ENCODE results near the gene AGMO. TPM values are rescaled to one million over a fixed set of nuclear protein-coding genes. Genes with fewer than 3 reads are reported as not detected.
A peak's percentile ranks its signal among the peaks of the same experiment; 100 is the strongest.

AGMO gene
- total and polyA plus RNA-seq, 12 donors, result 0.12 to 0.70 (median 0.40) TPM

- H3K9me3 ChIP-seq, result peaks cover 0 to 8% (median 0%) of the 10 kb centered on the region in 11 donors
- ATAC-seq, result no peak
- intact Hi-C loops (cut with DNase I), result no loop called here
- TF ChIP-seq CTCF (IDR thresholded peaks at IDR 0.05), result no peak
- H3K27me3 ChIP-seq, result no peaks in the 10 kb centered on the region
- 88 to 94% methylated on average over 3 of the region's 3 CpGs for WGBS, 2 donors
- H3K27ac ChIP-seq, result no peak overlapping the region
- no peak for DNase-seq
- no peak overlapping the region for H3K4me3 ChIP-seq
- no peaks in the 10 kb centered on the region for H3K4me1 ChIP-seq
- peaks cover 0 to 33% (median 0%) of the 10 kb centered on the region in 9 donors for H3K36me3 ChIP-seq
Observed at GRCh38 chr7:15606561-15606960, 44.7 kb upstream of the AGMO start.

GRCh38 chr7:15604166-15604565 lies 42.4 kb upstream of the AGMO start:
- H3K27me3 ChIP-seq, result no peaks in the 10 kb centered on the region
- DNase-seq (no peak), ATAC-seq (no peak)
- H3K4me3 ChIP-seq, result no peak overlapping the region
- no peaks in the 10 kb centered on the region for H3K4me1 ChIP-seq
- no peak overlapping the region for H3K27ac ChIP-seq
- peaks cover 0 to 21% (median 0%) of the 10 kb centered on the region in 11 donors for H3K9me3 ChIP-seq
- TF ChIP-seq CTCF (IDR thresholded peaks at IDR 0.05), result no peak
- 94 to 96% methylated on average over 1 of the region's 1 CpG for WGBS, 2 donors
- intact Hi-C loops (cut with DNase I), result no loop called here
- H3K36me3 ChIP-seq, result peaks cover 0 to 9% (median 0%) of the 10 kb centered on the region in 9 donors

- DNase-seq (no peak), ATAC-seq (peak in 3 of 8 donors; percentile 37 to 69 (median 39))
- no peak overlapping the region for H3K4me3 ChIP-seq
- no peak overlapping the region for H3K27ac ChIP-seq
- H3K36me3 ChIP-seq, result no peaks in the 10 kb centered on the region
- WGBS, 2 donors, result 59 to 67% methylated on average over 2 of the region's 2 CpGs
- H3K9me3 ChIP-seq, result peaks cover 0 to 19% (median 0%) of the 10 kb centered on the region in 11 donors
- intact Hi-C loops (cut with DNase I), result no loop called here
- no peak for TF ChIP-seq CTCF (IDR thresholded peaks at IDR 0.05)
- H3K4me1 ChIP-seq, result no peaks in the 10 kb centered on the region
- H3K27me3 ChIP-seq, result no peaks in the 10 kb centered on the region
Observed at GRCh38 chr7:15603124-15603523, 41.3 kb upstream of the AGMO start.

GRCh38 chr7:15602236-15602635 lies 40.4 kb upstream of the AGMO start:
- H3K4me1 ChIP-seq, result no peaks in the 10 kb centered on the region
- H3K9me3 ChIP-seq, result peaks cover 0 to 19% (median 0%) of the 10 kb centered on the region in 11 donors
- no peak for ATAC-seq
- TF ChIP-seq CTCF (IDR thresholded peaks at IDR 0.05), result no peak
- H3K27me3 ChIP-seq, result no peaks in the 10 kb centered on the region
- WGBS, 2 donors, result 39 to 48% methylated on average over 1 of the region's 1 CpG
- no peaks in the 10 kb centered on the region for H3K36me3 ChIP-seq
- intact Hi-C loops (cut with DNase I), result no loop called here
- no peak overlapping the region for H3K4me3 ChIP-seq
- H3K27ac ChIP-seq, result no peak overlapping the region
- no peak for DNase-seq

Measured in heart right ventricle (tissue), 16 donors.